CD14-positive monocyte (primary cell): ENCODE data around the gene GYS2. TPM values are rescaled to one million over a fixed set of nuclear protein-coding genes. Genes with fewer than 3 reads are reported as not detected.
"Not testable (repeated sequence)": the region's sequence is repeated elsewhere in the genome, so short reads cannot be mapped to it uniquely, and the experiment has no call there.

ENCODE experiments used
- DNase-seq, 3 donors: peaks; one replicate each; pipeline ENCODE4 v3.0.0-alpha.2; 2011 to 2022
- H2AFZ ChIP-seq: 2 replicates; pipeline ENCODE4 v1.6.0; 2012; ENCODE audit warnings: mild to moderate bottlenecking, low read depth, low read length, inconsistent platforms; ENCODE audit not compliant: insufficient read depth, poor library complexity, severe bottlenecking
- H3K27ac ChIP-seq, 2 donors: 1 replicate in 1 of 2; 2 replicates in 1 of 2; pipeline ENCODE4 v1.5.1; 2012 to 2013; ENCODE audit warnings: low read length in 2 of 2, control low read depth in 1 of 2, inconsistent platforms in 1 of 2, low read depth in 1 of 2, mild to moderate bottlenecking in 1 of 2
- H3K27me3 ChIP-seq, 2 donors: one replicate each; pipeline versions ENCODE4 v1.6.0 to v1.6.1; 2011 to 2013; ENCODE audit warnings: low read length in 2 of 2; ENCODE audit not compliant: control insufficient read depth in 2 of 2, insufficient read depth in 2 of 2
- H3K36me3 ChIP-seq, 2 donors: replicated peaks in 1 of 2; 1 replicate in 1 of 2; 2 replicates in 1 of 2; pipeline versions ENCODE4 v1.5.1 to v1.6.1; 2012 to 2013; ENCODE audit warnings: low read length in 2 of 2, control low read depth in 1 of 2, inconsistent platforms in 1 of 2, mild to moderate bottlenecking in 1 of 2; ENCODE audit not compliant: insufficient read depth in 2 of 2, control insufficient read depth in 1 of 2
- H3K4me1 ChIP-seq, 2 donors: 1 replicate in 1 of 2; 2 replicates in 1 of 2; pipeline versions ENCODE4 v1.5.1 to v1.6.1; 2012 to 2013; ENCODE audit warnings: low read length in 2 of 2, control low read depth in 1 of 2, inconsistent platforms in 1 of 2, mild to moderate bottlenecking in 1 of 2, moderate library complexity in 1 of 2; ENCODE audit not compliant: insufficient read depth in 2 of 2, control insufficient read depth in 1 of 2
- H3K4me2 ChIP-seq: replicated peaks from 2 replicates; pipeline ENCODE3; 2012; ENCODE audit warnings: low read length, moderate library complexity, mild to moderate bottlenecking; ENCODE audit not compliant: poor library complexity, severe bottlenecking; ENCODE audit errors: extremely low read depth
- H3K4me3 ChIP-seq, 3 experiments: fragments of 200-600 bp in 1 of 3; sonication (generic) in 1 of 3; replicated peaks in 1 of 3; 1 replicate in 2 of 3; 2 replicates in 1 of 3; pipeline ENCODE4 v1.5.1; 2011 to 2013; ENCODE audit warnings: low read length in 3 of 3, mild to moderate bottlenecking in 3 of 3, control low read depth in 2 of 3, low read depth in 2 of 3, inconsistent platforms in 1 of 3, moderate library complexity in 1 of 3
- H3K79me2 ChIP-seq: 2 replicates; pipeline ENCODE4 v1.6.0; 2012; ENCODE audit warnings: mild to moderate bottlenecking, control low read depth, inconsistent platforms, low read length, moderate library complexity; ENCODE audit not compliant: insufficient read depth
- H3K9ac ChIP-seq: 2 replicates; pipeline ENCODE4 v1.6.0; 2017; ENCODE audit warnings: low read length, mild to moderate bottlenecking; ENCODE audit not compliant: insufficient read depth, poor library complexity, severe bottlenecking
- H3K9me3 ChIP-seq, 2 donors: replicated peaks in 1 of 2; 1 replicate in 1 of 2; 2 replicates in 1 of 2; pipeline versions ENCODE4 v1.5.1 to v1.6.1; 2012 to 2013; ENCODE audit warnings: low read length in 2 of 2, control low read depth in 1 of 2; ENCODE audit not compliant: control insufficient read depth in 1 of 2, insufficient read depth in 1 of 2
- H4K20me1 ChIP-seq: 2 replicates; pipeline ENCODE4 v1.6.0; 2012; ENCODE audit warnings: mild to moderate bottlenecking, low read length, control low read depth, moderate library complexity; ENCODE audit not compliant: insufficient read depth
- H3K27ac Mint-ChIP-seq, 7 donors: one replicate each; pipeline ENCODE4 v1.8.0; 2020; ENCODE audit warnings: mild to moderate bottlenecking in 7 of 7, mixed read lengths in 7 of 7, moderate library complexity in 6 of 7, inconsistent platforms in 2 of 7
- H3K27me3 Mint-ChIP-seq, 3 donors: one replicate each; pipeline ENCODE4 v1.8.0; 2021 to 2022; ENCODE audit warnings: low read depth in 3 of 3, mild to moderate bottlenecking in 3 of 3, mixed read lengths in 3 of 3, moderate library complexity in 3 of 3, inconsistent platforms in 1 of 3
- H3K36me3 Mint-ChIP-seq, 2 donors: one replicate each; pipeline ENCODE4 v1.8.0; 2020; ENCODE audit warnings: mixed read lengths in 2 of 2, inconsistent platforms in 1 of 2, mild to moderate bottlenecking in 1 of 2
- H3K4me1 Mint-ChIP-seq: one replicate; pipeline ENCODE4 v1.8.0; 2020; ENCODE audit warnings: mild to moderate bottlenecking, mixed read lengths
- H3K4me3 Mint-ChIP-seq, 2 donors: one replicate each; pipeline ENCODE4 v1.8.0; 2020; ENCODE audit warnings: mild to moderate bottlenecking in 2 of 2, mixed read lengths in 2 of 2, moderate library complexity in 1 of 2
- H3K9me3 Mint-ChIP-seq, 7 donors: one replicate each; pipeline ENCODE4 v1.8.0; 2020 to 2022; ENCODE audit warnings: mixed read lengths in 7 of 7, mild to moderate bottlenecking in 6 of 7, moderate library complexity in 6 of 7, inconsistent platforms in 2 of 7
- WGBS: methylation state at CpG from one replicate; pipeline ENCODE4 v1.1.5; 2013; ENCODE audit warnings: missing lambda C conversion rate; ENCODE audit not compliant: insufficient coverage; 5-methylcytosine and 5-hydroxymethylcytosine counted together
- intact Hi-C, 2 donors: fragments of 100-400 bp; cut with micrococcal nuclease; formaldehyde crosslinking; loops; one replicate each; pipeline versions ENCODE4 v1.15.0 to v1.15.1; 2023
- polyA plus RNA-seq, 3 donors: library from polyadenylated mRNA; depleted of rRNA in 1 of 3; unstranded in 2 of 3; stranded (reverse) in 1 of 3; fragments of 300-500 nt in 2 of 3; fragments of >200 nt in 1 of 3; fragmentation: Illumina TruSeq in 2 of 3; gene quantifications; 1 replicate in 2 of 3; 2 replicates in 1 of 3; pipeline ENCODE4 v1.2.3, GENCODE V29; 2012 to 2021
- TF ChIP-seq, protein P1 (sequence below): fragments of 200-600 bp; IDR thresholded peaks from one replicate; pipeline ENCODE4 v1.8.0; 2022; ENCODE audit warnings: antibody characterized with exemption, mild to moderate bottlenecking

GYS2 gene
- polyA plus RNA-seq, 3 donors: not detected

DNA sequence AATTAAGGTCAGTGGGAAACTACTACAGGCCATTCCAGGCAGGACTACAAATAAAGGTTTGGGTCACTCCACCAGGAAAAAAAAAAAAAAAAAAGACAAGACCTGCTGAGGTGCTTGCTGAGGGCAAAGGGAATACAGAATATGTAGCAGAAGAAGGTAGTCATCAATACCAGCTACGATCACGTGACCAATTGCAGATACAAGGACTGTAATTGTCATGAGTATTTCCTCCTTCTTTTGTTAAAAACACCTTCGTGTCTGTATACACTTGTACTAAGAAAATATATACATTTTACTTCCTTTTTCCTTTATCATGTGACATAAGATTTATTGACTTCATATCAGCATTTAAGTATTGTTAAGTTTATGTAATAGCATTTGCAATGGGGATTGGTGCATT is 19.2 kb downstream of the GYS2 start:
- no peak overlapping the region for H3K4me2 ChIP-seq
- H3K4me3 ChIP-seq: no peak overlapping the region
- peaks cover 0 to 15% of the 10 kb centered on the region in 2 donors for H3K9me3 ChIP-seq
- intact Hi-C loops: no loop called here
- Mint-ChIP-seq H3K27me3 (no peaks in the 10 kb centered on the region), H3K36me3 (no peaks in the 10 kb centered on the region), H3K9me3 (peaks cover 2 to 21% (median 12%) of the 10 kb centered on the region in 7 donors), H3K4me1 (peaks cover 8% of the 10 kb centered on the region), H3K27ac (no peak overlapping the region), H3K4me3 (no peak overlapping the region)
- no peaks in the 10 kb centered on the region for H4K20me1 ChIP-seq
- H2AFZ ChIP-seq: no peak overlapping the region
- H3K27ac ChIP-seq: no peak overlapping the region
- H3K27me3 ChIP-seq: no peaks in the 10 kb centered on the region
- TF ChIP-seq, protein P1, sequence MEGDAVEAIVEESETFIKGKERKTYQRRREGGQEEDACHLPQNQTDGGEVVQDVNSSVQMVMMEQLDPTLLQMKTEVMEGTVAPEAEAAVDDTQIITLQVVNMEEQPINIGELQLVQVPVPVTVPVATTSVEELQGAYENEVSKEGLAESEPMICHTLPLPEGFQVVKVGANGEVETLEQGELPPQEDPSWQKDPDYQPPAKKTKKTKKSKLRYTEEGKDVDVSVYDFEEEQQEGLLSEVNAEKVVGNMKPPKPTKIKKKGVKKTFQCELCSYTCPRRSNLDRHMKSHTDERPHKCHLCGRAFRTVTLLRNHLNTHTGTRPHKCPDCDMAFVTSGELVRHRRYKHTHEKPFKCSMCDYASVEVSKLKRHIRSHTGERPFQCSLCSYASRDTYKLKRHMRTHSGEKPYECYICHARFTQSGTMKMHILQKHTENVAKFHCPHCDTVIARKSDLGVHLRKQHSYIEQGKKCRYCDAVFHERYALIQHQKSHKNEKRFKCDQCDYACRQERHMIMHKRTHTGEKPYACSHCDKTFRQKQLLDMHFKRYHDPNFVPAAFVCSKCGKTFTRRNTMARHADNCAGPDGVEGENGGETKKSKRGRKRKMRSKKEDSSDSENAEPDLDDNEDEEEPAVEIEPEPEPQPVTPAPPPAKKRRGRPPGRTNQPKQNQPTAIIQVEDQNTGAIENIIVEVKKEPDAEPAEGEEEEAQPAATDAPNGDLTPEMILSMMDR: no peak
- H3K4me1 ChIP-seq: no peaks in the 10 kb centered on the region
- WGBS: no CpG with 5 or more reads among the region's 3 CpGs
- no peaks in the 10 kb centered on the region for H3K79me2 ChIP-seq
- no peak overlapping the region for H3K9ac ChIP-seq
- DNase-seq: no peak
- no peaks in the 10 kb centered on the region for H3K36me3 ChIP-seq

DNA sequence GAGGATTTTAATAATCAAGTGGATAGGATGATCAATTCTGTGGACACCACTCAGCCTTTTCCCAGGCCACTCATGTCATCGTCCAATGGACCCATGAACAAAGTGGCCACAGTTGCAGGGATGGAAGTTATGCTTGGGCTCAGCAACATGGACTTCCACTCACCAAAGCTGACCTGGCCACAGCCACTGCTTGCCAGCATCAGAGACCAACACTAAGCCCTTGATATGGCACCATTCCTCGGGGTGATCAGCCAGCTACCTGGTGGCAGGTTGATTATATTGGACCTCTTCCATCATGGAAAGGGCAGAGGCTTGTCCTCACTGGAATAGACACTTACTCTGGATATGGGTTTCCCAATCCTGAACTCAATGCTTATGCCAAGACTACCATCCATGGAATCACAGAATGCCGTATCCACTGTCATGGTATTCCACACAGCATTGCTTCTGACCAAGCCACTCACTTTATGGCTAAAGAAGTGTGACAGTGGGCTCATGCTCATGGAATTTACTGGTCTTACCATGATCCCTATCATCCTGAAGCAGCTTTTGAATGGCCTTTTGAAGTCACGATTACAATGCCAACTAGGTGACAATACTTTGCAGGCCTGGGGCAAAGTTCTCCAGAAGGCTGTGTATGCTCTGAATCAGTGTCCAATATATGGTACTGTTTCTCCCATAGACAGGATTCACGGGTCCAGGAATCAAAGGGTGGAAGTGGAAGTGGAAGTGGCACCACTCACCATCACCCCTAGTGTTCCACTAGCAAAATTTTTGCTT is 20.1 kb downstream of the GYS2 start:
- H3K79me2 ChIP-seq, H3K27me3 ChIP-seq, DNase-seq, H3K4me1 ChIP-seq, H3K36me3 Mint-ChIP-seq, H2AFZ ChIP-seq, H4K20me1 ChIP-seq, H3K27me3 Mint-ChIP-seq, intact Hi-C loops, H3K4me2 ChIP-seq, H3K4me1 Mint-ChIP-seq, H3K4me3 Mint-ChIP-seq, H3K9ac ChIP-seq, H3K4me3 ChIP-seq, H3K9me3 ChIP-seq, H3K27ac Mint-ChIP-seq, H3K27ac ChIP-seq, H3K36me3 ChIP-seq: not testable (repeated sequence)
- peaks cover 2 to 18% (median 9%) of the 10 kb centered on the region in 7 donors for H3K9me3 Mint-ChIP-seq
- WGBS: 94% methylated on average over 2 of the region's 5 CpGs
